Fibroblast of pulmonary artery (primary cell): Measurements from ENCODE around the gene ABHD17A.

Source experiments
- DNase-seq: peaks from one replicate; pipeline ENCODE4 v3.0.0-alpha.2; 2010; ENCODE audit warnings: low read depth
- H3K4me3 ChIP-seq: replicated peaks from 2 replicates; pipeline ENCODE4 v1.5.1; 2011; ENCODE audit warnings: low read depth, mild to moderate bottlenecking, control low read depth, low read length, moderate library complexity
- CTCF ChIP-seq: IDR thresholded peaks from 2 replicates; pipeline ENCODE4 v1.5.1; 2011; ENCODE audit warnings: mild to moderate bottlenecking, control low read depth, low read length, inconsistent platforms; ENCODE audit errors: missing control alignments

The ABHD17A gene

GRCh38 chr19:1905110-1905862 lies 20.0 kb upstream of the ABHD17A start, which contains the start of the genes ADAT3 and SCAMP4:
Gene ADAT3, plus strand, starts transcription at chr19:1905399. Its CDS starts 6,649 bp downstream, at chr19:1912048.
Gene SCAMP4, plus strand, starts transcription at chr19:1905399. Its CDS starts 9,621 bp downstream, at chr19:1915020.
- peak; percentile 99 for DNase-seq
- no peak for TF ChIP-seq CTCF
- H3K4me3 ChIP-seq = peak within 1 kb of the TSS; percentile 70

- H3K4me3 ChIP-seq = peak overlapping the region; percentile 28
- no peak for DNase-seq
- TF ChIP-seq CTCF = no peak
Measured at GRCh38 chr19:1904860-1905109, 19.5 kb upstream of the ABHD17A start.

GRCh38 chr19:1902923-1903322 lies 17.6 kb upstream of the ABHD17A start:
- H3K4me3 ChIP-seq = no peak overlapping the region
- no peak for TF ChIP-seq CTCF
- DNase-seq = no peak

- TF ChIP-seq CTCF = no peak
- H3K4me3 ChIP-seq = no peak overlapping the region
- no peak for DNase-seq
Measured at GRCh38 chr19:1901940-1902404, 16.7 kb upstream of the ABHD17A start.

- DNase-seq = no peak
- TF ChIP-seq CTCF = no peak
- H3K4me3 ChIP-seq = no peak overlapping the region
Measured at GRCh38 chr19:1896508-1896907, 11.2 kb upstream of the ABHD17A start.

- no peak for TF ChIP-seq CTCF
- no peak overlapping the region for H3K4me3 ChIP-seq
- DNase-seq = no peak
Measured at GRCh38 chr19:1893791-1894190, 8.5 kb upstream of the ABHD17A start.

- DNase-seq = no peak
- TF ChIP-seq CTCF = no peak
Measured at GRCh38 chr19:1889907-1890306, 4.6 kb upstream of the ABHD17A start.

More at GRCh38 chr19:1889907-1890306, 4.6 kb upstream of the ABHD17A start:
- no peak overlapping the region for H3K4me3 ChIP-seq
